GM18517 (cell line): Measurements from ENCODE around the gene LRRC7.

Experiments
- ATAC-seq: cut with Tn5 transposase; IDR thresholded peaks from one replicate; pipeline ENCODE4 v1.9.1; 2021; ENCODE audit warnings: mild to moderate bottlenecking, moderate library complexity; ENCODE audit not compliant: unreplicated experiment

LRRC7 gene

DNA sequence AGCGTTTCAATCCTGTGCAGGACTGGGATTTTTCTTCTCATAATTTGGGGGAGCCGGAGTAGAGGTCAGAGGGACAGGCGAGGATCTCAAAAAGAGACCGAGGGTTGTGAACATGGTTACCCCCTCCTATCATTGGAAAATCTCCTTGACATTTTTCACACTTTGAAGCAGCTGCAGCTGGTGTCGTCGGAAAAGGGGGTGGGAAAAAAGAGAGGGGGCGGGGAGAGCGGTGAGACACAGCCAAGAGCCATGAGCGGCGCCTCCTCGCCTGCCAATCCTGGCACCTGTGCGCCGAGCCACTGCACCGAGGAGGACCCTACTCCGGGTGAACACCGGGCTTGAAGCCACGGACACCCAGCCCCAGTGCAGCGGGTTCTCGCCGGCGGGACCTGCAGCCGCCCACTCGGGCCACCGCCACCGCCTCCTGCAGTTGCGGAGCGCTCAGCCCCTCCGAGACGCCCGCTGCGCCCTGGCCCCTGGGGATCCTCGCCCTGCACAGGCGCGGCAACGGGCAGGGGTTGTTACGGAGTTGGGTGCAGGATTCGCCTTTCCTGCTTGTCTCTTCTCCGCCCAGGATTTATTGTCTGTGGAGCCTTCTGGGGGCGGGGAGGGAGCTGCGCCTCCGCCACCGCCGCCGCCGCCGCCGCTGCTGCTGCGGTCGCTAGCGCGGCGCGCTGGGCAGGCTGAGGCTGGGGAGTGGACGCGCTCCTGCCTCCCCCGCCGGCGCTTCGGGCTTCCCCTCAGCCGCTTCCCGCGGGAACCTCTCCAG lies at the start of gene LRRC7:
LRRC7 (plus strand) TSS at position 271 of the 769 bp plus-strand sequence. CDS start 718 bp downstream, outside the sequence.
- no peak for ATAC-seq

DNA sequence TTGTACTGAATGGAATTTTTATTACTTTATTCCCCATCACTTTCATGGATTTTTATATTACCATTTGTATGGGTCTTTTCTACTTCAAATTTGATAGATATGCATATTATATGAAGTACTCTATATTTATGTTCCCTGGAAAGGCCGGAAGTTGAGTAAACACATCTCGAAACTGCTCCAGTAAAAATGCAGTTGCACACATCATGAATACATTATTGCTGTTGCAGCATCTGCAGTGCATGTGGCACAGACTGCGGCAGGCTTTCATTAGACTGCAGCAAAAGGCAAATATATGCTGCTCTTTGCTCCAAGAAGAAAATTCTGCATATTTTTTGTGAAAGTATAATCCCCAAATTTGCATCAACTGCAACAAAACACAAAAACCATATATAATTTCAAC lies 48.7 kb upstream of the LRRC7 start:
- no peak for ATAC-seq

GRCh38 chr1:69520326-69520725 lies 47.4 kb upstream of the LRRC7 start:
- no peak for ATAC-seq

DNA sequence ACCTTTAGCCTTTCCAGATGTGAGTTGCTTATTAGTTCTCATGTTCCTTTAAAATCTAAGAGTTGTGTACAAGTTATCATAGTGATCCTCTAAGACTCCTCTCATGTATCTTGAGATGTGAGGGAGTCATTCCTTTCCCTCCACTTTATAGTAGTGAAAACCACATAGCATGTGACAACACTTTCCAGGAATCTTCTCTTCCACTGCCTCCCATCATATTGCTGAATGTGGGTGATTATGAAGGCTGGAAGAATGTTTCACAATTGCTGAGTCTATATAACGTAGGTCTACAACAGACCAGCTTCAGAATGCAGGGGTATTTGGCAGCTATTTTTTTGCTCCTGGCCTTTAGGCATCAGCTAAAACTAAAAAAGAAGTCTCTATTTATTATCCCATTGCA lies 44.7 kb upstream of the LRRC7 start:
- no peak for ATAC-seq

DNA sequence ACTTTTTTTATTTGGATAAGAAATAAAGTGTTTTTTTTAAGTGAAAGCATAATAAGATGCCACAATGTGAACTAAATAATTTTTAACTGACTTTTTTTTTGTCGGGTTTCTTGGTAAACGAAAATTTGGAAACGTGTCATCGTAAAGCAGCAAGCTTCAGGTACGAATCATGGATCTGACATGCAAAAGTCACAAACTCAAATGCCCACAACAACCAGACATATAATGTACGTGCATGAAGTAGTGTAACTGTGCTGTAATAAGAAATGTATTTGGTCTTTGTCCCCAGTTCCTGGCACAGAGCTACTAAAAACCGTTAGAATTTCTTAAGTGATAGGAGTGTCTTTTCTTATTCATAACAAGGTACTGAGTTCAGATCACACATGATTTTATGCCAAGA lies 44.3 kb upstream of the LRRC7 start:
- no peak for ATAC-seq

DNA sequence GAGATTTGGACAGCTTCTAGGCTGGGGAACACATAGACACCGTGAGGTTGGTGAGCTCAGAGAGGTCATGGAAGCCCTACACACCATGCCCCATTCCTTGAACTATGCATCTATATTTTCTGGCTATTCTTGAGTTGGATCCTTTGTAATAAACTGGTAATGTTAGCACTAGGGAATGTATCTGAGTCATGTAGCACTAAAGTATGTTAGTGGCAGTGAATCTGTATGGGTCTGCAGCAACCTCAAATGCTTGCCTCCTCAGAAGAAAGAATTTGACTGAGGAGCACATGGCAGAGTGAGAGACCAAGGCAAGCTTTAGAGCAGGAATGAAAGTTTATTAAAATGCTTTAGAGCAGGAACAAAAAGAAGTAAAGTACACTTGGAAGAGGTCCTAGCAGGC lies 43.7 kb upstream of the LRRC7 start:
- ATAC-seq: no peak

GRCh38 chr1:69527273-69527672 lies 40.4 kb upstream of the LRRC7 start:
- ATAC-seq: no peak

- ATAC-seq: no peak
Measured at GRCh38 chr1:69528376-69528775, 39.3 kb upstream of the LRRC7 start.

GRCh38 chr1:69533343-69533742 lies 34.4 kb upstream of the LRRC7 start:
- ATAC-seq: no peak

- no peak for ATAC-seq
Measured at GRCh38 chr1:69534829-69535228, 32.9 kb upstream of the LRRC7 start.

DNA sequence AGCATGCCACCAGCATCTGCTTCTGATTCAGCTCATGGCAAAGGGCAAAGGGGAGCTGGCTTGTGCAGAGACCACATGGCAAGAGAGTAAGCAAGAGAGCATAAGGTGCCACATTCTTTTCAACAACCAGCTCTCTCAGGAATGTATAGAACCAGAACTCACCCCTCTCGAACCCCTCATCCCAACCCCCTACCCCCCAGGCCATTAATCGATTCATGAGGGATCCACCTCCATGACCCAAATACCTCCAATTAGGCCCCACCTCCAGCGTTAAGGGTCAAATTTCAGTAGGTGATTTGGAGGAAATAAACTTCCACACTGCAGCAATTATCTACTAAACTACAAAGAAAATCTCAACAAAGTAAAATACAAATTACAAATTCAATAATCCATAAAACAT lies 32.2 kb upstream of the LRRC7 start:
- no peak for ATAC-seq

- no peak for ATAC-seq
Measured at GRCh38 chr1:69540052-69540451, 27.7 kb upstream of the LRRC7 start.

DNA sequence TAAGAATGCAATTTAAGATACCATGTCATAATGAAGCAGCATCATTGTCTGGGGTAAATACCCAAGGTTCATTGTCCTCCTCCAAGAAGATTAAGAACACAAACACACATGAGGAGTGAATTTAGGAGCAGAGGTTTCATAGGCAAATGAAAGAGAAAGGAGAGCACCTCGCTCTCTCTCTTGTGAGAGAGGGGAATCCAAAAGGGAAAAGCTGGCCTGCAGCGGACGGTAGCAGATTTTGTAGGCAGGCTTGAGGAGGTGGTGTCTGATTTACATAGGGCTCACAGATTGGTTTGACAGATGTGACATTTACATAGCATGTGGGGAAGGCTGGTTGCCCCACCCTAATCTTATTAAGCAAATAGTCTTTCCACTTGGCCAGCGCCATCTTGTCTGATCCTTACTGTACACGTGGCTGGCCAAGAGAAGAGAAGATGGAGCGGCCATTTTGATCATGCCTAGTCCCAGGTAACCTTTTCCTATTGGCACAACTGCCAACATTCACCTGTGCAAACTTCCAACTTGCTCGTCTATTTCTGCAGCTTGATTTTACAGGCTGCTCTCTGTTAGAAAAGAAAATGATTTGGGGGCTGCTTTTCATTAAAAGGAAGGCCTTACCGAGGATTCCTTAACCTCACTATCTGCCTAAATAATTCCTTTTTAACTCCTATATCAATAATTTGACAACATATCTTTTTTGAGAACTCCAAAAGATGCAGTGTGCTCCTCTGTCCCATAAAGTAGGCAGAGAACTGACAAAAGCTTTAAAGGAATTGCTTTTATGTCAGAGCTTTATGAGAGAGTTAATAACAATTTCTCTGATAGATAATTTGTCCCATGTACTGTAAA lies 16.0 kb upstream of the LRRC7 start:
- ATAC-seq: no peak

GRCh38 chr1:69553726-69554125 lies 14.0 kb upstream of the LRRC7 start:
- no peak for ATAC-seq

DNA sequence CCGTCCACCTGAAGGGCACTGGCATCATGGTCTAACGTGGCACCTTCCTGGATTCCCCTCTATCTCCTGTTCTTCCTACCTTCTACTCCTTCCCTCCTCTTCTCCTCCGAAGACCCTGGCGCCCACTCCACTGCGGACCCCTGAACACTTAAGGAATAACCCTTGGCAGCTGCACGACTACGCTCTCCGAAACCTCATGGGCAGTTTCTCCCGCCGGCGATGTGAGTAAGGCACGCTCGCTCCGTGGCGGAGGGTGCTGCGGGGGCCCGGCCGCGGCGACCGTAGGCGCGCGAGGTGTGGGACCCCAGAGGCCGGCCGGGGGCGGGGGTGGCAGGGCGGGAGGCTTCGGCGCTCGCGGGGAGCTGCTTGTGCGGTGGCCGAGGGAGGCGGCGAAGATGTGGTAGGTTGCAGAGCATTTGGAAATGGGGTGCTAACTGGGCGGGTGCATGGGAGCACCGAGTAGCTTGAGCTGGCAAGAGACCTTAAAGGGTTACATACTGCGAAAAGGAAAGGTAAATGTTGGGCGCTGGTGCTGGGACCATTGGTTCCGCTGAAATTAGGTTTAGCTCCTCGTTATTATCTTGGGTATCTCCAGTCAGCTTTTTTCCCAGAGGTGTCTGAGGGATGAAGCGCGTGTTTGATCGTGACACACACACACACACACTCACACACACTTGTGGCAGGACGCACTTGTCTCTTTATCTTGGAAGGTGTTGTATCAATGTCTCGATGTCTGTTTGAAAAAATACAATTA lies 876 bp downstream of the LRRC7 start:
- ATAC-seq: no peak

DNA sequence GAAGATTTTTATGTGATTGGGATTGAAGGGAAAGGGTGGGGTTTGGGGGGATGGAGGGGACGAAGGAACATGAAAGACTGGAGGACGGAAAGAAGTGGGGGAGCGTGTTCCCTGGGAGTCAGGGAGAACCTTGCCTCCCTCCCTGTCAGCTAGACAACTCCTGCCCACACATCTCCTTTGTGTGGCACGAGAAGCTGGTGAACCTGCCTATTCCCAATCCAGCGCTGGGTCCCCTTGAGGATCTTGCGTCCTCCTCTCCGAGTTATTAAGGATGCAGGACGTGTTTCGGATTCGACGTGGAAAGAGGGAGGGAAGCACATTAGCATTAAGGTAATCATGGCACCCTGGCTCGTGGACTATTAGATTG lies 1.4 kb downstream of the LRRC7 start:
- ATAC-seq: no peak

- no peak for ATAC-seq
Measured at GRCh38 chr1:69569576-69570328, 2.0 kb downstream of the LRRC7 start.

DNA sequence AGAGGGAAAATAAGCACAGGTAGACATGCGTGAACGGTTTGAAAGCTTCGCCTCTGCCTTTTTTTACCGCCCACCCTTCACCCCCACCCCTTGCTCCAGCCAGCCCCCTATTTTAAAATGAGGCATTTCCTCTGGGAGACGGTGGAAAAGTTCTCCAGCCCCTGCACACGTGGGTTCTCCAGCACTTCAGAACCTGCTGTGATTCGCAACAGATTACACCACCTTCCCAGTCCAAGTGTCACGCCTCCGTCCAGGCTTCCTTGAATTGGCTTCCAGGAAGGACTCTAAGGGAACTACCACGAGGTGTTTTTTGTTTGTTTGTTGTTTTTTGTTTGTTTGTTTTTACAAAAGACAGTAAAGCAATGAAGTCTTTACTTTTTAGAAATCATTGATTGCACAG lies 2.6 kb downstream of the LRRC7 start:
- no peak for ATAC-seq

DNA sequence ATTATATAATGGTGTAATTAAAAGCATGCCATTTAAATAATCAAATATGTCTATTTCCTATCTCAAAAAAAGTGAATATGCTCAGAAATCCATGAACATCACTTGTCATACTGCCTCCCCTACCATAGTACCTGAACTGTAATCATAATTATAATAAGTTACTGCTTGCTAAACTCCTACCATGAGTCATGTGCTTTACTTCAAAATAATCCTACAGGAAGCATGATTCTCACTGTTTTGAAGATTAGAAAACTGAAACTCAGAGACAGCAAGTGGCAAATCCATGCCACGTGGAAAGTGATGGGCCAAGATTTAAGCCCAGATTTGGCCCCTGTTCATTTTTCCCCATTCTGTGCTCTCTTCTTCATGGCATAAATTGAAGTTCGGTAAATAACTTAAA lies 5.2 kb downstream of the LRRC7 start:
- ATAC-seq: no peak

DNA sequence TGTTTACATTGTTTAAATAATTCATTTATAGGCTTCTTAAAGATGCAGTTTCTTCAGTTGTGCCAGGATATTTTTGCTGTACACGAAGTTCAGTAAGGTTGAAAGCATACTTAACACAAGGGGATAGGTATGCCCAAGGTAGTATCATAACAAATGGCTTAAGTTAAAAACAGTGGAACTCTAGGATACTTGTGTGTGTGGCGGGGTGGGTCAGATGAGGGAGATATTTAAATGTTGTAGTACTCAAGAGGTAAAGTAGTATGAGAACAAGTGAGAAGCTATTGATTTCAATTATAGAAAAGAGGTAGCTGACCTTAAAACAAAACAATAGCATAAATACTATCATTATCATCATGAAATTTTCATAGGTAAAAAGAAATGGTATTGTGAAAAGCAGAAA lies 6.2 kb downstream of the LRRC7 start:
- no peak for ATAC-seq

DNA sequence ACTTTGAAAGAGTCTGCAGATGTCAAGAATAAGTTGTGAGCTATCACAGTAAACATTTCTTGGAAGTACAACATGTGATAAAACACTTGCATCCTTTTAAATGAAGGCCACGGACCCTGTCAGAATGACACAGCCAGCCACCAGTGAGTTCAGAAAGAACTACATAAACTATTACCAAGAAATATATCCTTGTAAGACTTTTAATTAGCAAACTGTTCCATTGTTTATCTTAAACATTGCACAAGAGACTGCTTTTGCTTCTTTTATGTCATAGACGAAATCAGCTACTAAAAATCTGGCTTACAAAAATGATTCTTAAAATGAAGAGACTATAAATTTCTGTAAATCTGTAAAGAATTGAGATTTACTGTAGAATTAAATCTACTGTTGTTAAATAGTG lies 17.9 kb downstream of the LRRC7 start:
- no peak for ATAC-seq
